ENCODE measurements around the gene ACOT13.

ACOT13 gene

GRCh38 chr6:24650365-24650764 is 16.5 kb upstream of the ACOT13 start:
- TF ChIP-seq CTCF (IDR thresholded peaks at IDR 0.05; ENCODE audit: insufficient read depth, low read length, poor library complexity, severe bottlenecking) (no peak), EZH2phosphoT487 (conservative IDR thresholded peaks at IDR 0.05; ENCODE audit: low read length) (no peak)
- peak overlapping the region; percentile 16 for H3K4me2 ChIP-seq (ENCODE audit: low read depth, low read length, poor library complexity, severe bottlenecking)

GRCh38 chr6:24655215-24655614 is 11.7 kb upstream of the ACOT13 start:
- Histone ChIP-seq H4K20me1 (ENCODE audit: low read depth, low read length) (no peaks in the 10 kb centered on the region), H3K36me3 (ENCODE audit: low read length) (peaks cover 62% of the 10 kb centered on the region), H3K4me3 (ENCODE audit: insufficient read depth, low read length, poor library complexity, severe bottlenecking) (no peak overlapping the region), H3F3A (ENCODE audit: insufficient read depth) (peaks cover 4% of the 10 kb centered on the region; the same call in 1 of the 2 replicates), H3K79me2 (ENCODE audit: insufficient read depth, low read length) (peaks cover 21% of the 10 kb centered on the region), H2AFZ (ENCODE audit: low read depth, low read length, severe bottlenecking) (no peak overlapping the region), H3K27ac (ENCODE audit: low read depth, low read length) (no peak overlapping the region), H3K27me3 (ENCODE audit: low read length) (no peaks in the 10 kb centered on the region), H3K9me3 (ENCODE audit: insufficient read depth, low read length) (no peaks in the 10 kb centered on the region), H3K4me2 (ENCODE audit: low read depth, low read length, poor library complexity, severe bottlenecking) (no peak overlapping the region), H3K9ac (ENCODE audit: low read length) (no peak overlapping the region), H3K9me2 (replicated peaks; ENCODE audit: insufficient read depth, low read length) (no peaks in the 10 kb centered on the region)
- TF ChIP-seq EZH2phosphoT487 (conservative IDR thresholded peaks at IDR 0.05; ENCODE audit: low read length) (no peak), CTCF (IDR thresholded peaks at IDR 0.05; ENCODE audit: insufficient read depth, low read length, poor library complexity, severe bottlenecking) (no peak)

More at GRCh38 chr6:24650365-24650764, 16.5 kb upstream of the ACOT13 start:
- Histone ChIP-seq H3K9me2 (replicated peaks; ENCODE audit: insufficient read depth, low read length) (no peaks in the 10 kb centered on the region), H2AFZ (ENCODE audit: low read depth, low read length, severe bottlenecking) (no peak overlapping the region), H3K4me3 (ENCODE audit: insufficient read depth, low read length, poor library complexity, severe bottlenecking) (no peak overlapping the region), H3K27me3 (ENCODE audit: low read length) (no peaks in the 10 kb centered on the region), H3K27ac (ENCODE audit: low read depth, low read length) (peak overlapping the region; percentile 47), H3K9me3 (ENCODE audit: insufficient read depth, low read length) (no peaks in the 10 kb centered on the region), H4K20me1 (ENCODE audit: low read depth, low read length) (no peaks in the 10 kb centered on the region), H3K9ac (ENCODE audit: low read length) (no peak overlapping the region), H3K79me2 (ENCODE audit: insufficient read depth, low read length) (no peaks in the 10 kb centered on the region), H3F3A (ENCODE audit: insufficient read depth) (peaks cover 36% of the 10 kb centered on the region), H3K36me3 (ENCODE audit: low read length) (peaks cover 42% of the 10 kb centered on the region)

- no peak overlapping the region for H3K4me3 ChIP-seq (ENCODE audit: insufficient read depth, low read length, poor library complexity, severe bottlenecking)
- no peak for TF ChIP-seq CTCF (IDR thresholded peaks at IDR 0.05; ENCODE audit: insufficient read depth, low read length, poor library complexity, severe bottlenecking)
- TF ChIP-seq EZH2phosphoT487 (conservative IDR thresholded peaks at IDR 0.05; ENCODE audit: low read length), result no peak
- no peaks in the 10 kb centered on the region for H3K27me3 ChIP-seq (ENCODE audit: low read length)
- no peaks in the 10 kb centered on the region for H4K20me1 ChIP-seq (ENCODE audit: low read depth, low read length)
- H2AFZ ChIP-seq (ENCODE audit: low read depth, low read length, severe bottlenecking), result no peak overlapping the region
- no peak overlapping the region for H3K9ac ChIP-seq (ENCODE audit: low read length)
- peaks cover 41% of the 10 kb centered on the region for H3K36me3 ChIP-seq (ENCODE audit: low read length)
- no peaks in the 10 kb centered on the region for H3K9me2 ChIP-seq (replicated peaks; ENCODE audit: insufficient read depth, low read length)
- no peaks in the 10 kb centered on the region for H3K9me3 ChIP-seq (ENCODE audit: insufficient read depth, low read length)
- peaks cover 35% of the 10 kb centered on the region for H3K79me2 ChIP-seq (ENCODE audit: insufficient read depth, low read length)
- no peak overlapping the region for H3K27ac ChIP-seq (ENCODE audit: low read depth, low read length)
- H3K4me2 ChIP-seq (ENCODE audit: low read depth, low read length, poor library complexity, severe bottlenecking), result no peak overlapping the region
- H3F3A ChIP-seq (ENCODE audit: insufficient read depth), result no peaks in the 10 kb centered on the region
These were observed 8.0 kb upstream of the ACOT13 start for GRCh38 chr6:24658573-24659560.
